A673 (cell line): Measurements from ENCODE around the gene CDC42EP3.

Source experiments
- CTCF ChIP-seq: fragments of 300-800, 200-600 bp; sonication (generic); conservative IDR thresholded peaks from 2 replicates; pipeline ENCODE4 v1.5.1; 2017; ENCODE audit warnings: low read depth, mild to moderate bottlenecking, antibody characterized with exemption, low read length, moderate library complexity, mixed read lengths
- EZH2 ChIP-seq: fragments of 200-600 bp; sonication (generic); IDR thresholded peaks from 2 replicates; pipeline ENCODE4 v1.6.1; 2017; ENCODE audit warnings: borderline replicate concordance, low read depth, mild to moderate bottlenecking, mixed read lengths, antibody characterized with exemption, low read length; ENCODE audit not compliant: poor library complexity, severe bottlenecking

- no peak for TF ChIP-seq EZH2
- TF ChIP-seq CTCF, result no peak
Observed at GRCh38 chr2:37708146-37708545, 36.7 kb upstream of the CDC42EP3 start.
